HuH-7.5 (cell line): ENCODE results near the gene PRKRA.
"Not testable (repeated sequence)": the region's sequence is repeated elsewhere in the genome, so short reads cannot be mapped to it uniquely, and the experiment has no call there.

Experiments used
- DNase-seq: peaks from one replicate; pipeline ENCODE4 v3.0.0; 2011; ENCODE audit warnings: low spot score

Gene PRKRA

DNA sequence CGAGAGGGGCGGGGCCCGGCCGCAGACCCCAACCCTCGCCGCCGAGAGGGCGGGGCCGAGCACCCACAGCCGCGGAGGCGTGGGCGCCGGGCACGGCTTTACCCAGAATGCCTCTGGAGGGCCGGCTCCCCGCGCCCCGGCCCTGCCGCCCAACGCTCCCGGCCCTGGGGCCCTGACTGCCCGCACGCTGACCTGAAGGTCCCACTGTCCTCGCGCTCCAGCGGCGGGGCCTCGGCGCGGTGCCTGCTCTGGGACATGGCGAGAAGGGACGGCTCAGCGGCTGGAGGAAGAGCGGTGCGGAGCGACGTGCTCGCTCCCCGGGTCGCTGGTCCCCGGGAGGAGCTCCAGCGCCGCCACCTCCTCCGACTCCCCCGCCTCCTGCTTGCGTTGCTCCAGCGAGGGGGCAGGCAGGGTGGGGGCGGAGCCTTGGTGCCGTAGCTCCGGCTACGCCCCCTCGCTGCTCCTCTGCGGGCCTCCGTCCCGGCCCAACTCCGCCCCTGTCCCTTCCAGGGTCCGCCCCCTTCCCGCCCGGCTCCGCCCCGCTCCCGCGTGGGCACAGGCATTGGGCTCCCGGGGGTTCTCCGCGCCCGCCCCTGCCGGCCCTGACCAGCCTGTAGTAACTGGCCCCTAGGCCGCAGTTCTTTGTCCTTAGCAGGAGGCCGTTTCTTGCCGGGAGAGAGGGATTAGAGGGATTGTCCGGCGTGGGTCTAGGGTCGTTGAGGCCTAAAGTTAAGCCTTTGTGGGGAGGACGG is at the start of gene PRKRA, which contains the start of gene PJVK:
TSS of gene PRKRA (minus strand) at position 402 of the 752 bp plus-strand sequence. CDS start at position 257, 145 bp downstream.
TSS of gene PJVK (plus strand) at position 605 of the 752 bp plus-strand sequence. CDS start 2,032 bp downstream, outside the sequence.
- peak; percentile 79 for DNase-seq

- no peak for DNase-seq
Observed at GRCh38 chr2:178499640-178500039, 48.7 kb upstream of the PRKRA start.

DNA sequence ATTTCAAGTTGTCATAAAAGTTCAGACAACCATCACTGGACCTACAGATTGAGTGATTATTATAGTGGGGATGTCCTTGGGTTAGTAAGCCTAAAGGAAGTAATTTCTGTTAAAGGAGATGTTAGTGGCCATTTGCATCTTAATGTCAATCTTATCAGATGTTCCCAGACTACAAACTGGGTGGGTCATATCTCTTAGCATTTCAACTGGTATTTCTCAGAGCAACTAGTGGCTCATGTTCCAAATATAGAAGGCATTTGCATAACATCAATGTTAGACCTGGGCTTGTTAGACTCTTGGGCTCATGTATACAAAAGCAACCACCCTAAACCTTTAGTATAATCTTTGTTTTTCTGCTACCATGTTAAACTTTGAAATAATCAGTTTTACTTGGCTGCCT is 47.2 kb upstream of the PRKRA start:
- DNase-seq = no peak

GRCh38 chr2:178496049-178496448 is 45.1 kb upstream of the PRKRA start:
- DNase-seq = no peak

- no peak for DNase-seq
Observed at GRCh38 chr2:178491612-178492011, 40.6 kb upstream of the PRKRA start.

- no peak for DNase-seq
Observed at GRCh38 chr2:178485356-178485755, 34.4 kb upstream of the PRKRA start.

DNA sequence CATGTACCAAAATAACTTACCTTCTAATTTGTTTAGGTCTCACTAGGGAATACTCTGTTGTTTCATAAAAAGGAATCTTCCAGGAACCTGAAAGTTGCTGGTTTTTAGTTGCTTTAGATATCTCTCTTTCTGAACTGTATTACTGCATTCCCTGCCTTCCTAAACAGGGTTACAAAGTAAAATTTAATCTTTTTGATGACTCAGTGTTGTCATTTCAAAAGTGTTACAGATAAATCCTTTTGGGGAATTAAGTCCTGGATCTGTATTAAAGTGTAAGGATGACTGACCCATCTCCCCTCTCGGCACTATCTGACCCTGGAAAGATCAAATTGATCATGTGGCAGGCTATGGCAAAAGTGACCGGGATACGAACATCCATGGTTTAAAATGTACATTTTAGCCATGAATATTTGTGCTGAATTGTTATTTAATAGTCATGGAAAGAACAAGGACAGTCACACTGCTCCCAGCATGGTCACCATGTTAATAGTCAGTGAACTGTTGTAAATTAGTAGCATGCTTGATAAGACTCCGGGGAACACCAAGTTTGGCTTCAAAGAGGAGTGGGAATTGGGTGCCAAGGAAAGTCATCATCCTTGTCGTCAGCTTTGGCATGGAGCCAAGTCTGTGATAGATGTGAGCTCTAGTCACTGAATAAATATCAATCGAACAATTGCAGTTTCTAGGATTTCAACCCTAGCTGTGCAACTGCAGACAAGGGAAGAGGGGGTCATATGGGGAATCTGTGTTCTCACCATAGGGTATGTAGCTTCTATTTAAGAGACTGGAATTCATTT is 33.5 kb upstream of the PRKRA start:
- no peak for DNase-seq

GRCh38 chr2:178482437-178482836 is 31.5 kb upstream of the PRKRA start:
- DNase-seq = no peak

DNA sequence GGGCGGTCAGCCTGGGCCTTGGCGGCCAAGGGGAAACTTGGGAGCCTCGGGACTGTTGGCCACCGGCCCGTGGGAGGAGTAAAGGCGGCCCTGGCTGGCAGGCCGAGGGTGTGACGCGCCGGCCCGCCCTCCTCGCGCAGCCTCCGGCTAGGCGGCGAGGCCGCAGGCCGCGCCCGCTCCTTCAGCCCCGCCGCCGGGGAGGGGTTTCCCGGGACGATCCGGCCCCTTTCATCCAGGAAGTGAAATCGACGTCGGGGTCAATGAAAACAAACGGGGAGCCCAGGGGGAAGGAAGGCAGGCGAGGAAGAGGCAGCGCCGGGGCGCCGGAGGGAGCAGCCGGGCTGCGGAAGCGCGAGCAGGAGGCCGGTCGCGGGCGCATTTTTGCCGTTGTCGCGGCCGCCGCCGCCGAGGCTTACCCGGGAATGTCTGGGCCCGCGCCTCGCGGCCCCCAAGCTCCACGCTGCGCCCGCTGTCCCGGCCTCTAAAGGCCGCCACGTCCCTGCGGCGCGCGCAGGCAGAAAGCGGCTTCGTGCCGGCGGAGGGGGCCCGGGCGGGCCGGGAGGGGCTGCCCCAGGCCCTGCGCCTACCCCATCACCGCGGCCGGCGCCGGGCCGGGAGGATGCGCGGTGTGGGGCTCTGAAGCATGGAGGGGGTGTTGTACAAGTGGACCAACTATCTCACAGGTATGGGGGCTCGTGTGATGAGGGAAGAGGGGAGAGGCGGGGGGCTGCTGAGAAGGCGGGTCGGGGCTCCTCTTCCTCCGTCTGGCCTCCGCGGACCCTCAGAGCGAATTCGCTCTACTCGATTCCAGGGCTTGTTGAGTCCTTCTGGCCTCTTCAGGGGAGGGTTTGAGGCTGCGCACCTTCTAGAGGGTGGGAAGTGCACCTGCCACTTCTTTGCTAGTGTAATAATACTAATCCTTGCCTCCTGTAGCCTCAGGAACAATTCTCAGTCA is 29.5 kb upstream of the PRKRA start, which contains the start of gene PLEKHA3:
TSS of gene PLEKHA3 (plus strand) at position 231 of the 955 bp plus-strand sequence. CDS start at position 644, 413 bp downstream.
- DNase-seq = peak; percentile 87

DNA sequence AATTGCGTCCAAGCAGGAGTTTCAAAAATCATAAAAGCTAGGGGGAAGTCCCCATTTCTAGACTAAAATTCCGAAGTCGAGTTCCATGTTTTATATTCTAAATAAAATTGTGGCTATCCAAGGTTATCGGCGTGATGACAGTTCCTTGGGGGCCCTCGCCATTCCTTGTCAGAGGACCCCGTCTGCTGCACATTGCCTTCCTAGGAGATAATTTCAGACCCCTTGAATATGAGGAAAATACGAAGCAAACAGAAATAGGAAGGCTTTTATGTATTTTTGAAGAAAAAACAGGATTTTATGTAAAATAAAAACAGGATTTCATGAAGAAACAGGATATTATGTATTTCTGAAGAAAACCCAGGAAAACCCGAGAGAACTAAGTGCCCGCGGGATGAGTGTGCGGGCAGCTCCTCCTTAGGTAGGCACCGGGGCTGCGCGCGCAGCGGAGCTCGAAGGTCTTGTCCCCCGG is 28.8 kb upstream of the PRKRA start:
- no peak for DNase-seq

- DNase-seq = no peak
Observed at GRCh38 chr2:178479275-178479616, 28.3 kb upstream of the PRKRA start.

GRCh38 chr2:178478439-178479274 is 27.7 kb upstream of the PRKRA start, which contains the start of gene FKBP7:
Gene FKBP7, minus strand, starts transcription at chr2:178478600. Its CDS starts 101 bp downstream, at chr2:178478499.
- DNase-seq = peak; percentile 56

- peak; percentile 16 for DNase-seq
Observed at GRCh38 chr2:178478130-178478438, 27.1 kb upstream of the PRKRA start.

DNA sequence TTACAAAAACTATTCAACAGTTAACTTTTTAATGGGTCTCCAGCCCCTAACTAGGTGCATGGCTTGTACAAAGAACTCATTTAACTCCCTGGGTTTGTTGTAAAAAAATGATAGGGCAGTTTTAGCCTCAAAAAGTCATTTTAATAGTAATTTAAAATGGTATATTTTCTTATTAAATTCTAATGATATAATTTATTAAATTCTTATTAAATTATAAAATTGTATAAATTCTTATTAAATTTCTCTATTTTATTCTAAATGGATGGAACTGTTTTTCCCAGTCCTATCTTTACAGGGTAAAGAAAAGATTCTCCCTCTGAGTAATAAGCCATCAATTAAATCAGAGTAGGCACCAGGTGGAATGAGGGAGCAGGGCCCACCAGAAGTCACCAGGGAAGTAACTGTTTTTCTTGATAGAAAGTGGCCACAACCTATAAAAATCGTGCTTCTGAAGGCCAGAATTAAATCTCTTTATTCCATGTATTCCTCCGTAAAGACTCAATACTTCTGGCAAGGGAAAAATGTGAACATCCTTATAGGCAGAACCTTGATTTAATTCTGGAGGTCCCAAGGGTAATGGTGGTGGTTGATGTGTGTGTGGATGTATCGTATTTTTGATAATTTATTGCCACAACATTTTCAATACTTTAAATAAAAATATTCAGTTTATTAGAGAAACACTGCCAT is 26.6 kb upstream of the PRKRA start:
- DNase-seq = no peak

- DNase-seq = no peak
Observed at GRCh38 chr2:178476477-178476876, 25.5 kb upstream of the PRKRA start.

GRCh38 chr2:178474560-178474959 is 23.6 kb upstream of the PRKRA start:
- DNase-seq = no peak

- no peak for DNase-seq
Observed at GRCh38 chr2:178473931-178474330, 23.0 kb upstream of the PRKRA start.

GRCh38 chr2:178473373-178473772 is 22.4 kb upstream of the PRKRA start:
- DNase-seq = no peak

DNA sequence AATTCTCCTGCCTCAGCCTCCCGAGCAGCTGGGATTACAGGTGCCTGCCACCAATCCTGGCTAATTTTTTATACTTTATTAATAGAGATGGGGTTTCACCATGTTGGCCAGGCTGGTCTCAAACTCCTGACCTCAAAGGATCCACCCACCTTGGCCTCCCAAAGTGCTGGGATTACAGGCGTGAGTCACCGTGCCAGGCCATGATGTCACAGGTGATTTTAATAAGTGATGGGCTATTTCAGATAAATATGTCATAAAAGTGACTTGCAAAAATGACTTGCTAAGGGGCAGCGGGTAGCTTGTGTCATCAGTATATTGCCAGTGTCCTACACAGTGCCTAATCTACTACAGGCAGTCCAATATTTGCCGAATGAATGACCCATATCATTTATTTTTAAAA is 20.3 kb upstream of the PRKRA start:
- DNase-seq = not testable (repeated sequence)

DNA sequence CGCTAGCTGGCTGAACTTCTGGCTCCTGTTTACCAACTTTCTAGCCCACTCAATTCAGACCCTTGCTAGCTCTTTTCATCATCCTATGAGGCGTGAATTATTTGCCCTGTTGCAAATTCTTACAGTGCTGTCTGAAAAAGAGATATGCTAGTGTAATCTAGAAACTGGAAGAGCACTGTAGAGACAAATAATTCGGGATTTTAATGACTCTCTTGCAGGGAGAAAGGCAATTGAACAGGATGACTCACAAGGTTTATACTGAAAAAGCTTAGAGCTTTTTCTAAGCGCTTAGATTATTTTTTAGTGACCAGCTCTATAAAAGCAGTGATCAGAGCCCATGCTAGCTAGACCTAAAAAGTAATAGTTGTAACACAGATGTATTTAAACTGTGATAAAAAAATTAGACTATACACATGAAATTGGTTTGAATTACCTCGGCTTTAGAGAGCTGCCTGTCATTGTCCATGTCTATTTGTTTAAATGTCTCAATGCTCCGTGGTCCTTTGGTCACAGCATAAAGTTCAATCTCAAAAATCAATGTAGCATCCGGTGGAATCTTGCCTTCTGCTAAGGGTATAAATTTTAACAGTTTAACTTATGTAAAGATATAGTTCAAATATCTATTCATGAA is 18.4 kb upstream of the PRKRA start:
- DNase-seq = no peak
